ENCODE results near the gene MRPL36. TPM values are rescaled to one million over a fixed set of nuclear protein-coding genes. Genes with fewer than 3 reads are reported as not detected.

MRPL36 gene
- total RNA-seq, 1 donor from 2014 or later: 57.4 TPM

DNA sequence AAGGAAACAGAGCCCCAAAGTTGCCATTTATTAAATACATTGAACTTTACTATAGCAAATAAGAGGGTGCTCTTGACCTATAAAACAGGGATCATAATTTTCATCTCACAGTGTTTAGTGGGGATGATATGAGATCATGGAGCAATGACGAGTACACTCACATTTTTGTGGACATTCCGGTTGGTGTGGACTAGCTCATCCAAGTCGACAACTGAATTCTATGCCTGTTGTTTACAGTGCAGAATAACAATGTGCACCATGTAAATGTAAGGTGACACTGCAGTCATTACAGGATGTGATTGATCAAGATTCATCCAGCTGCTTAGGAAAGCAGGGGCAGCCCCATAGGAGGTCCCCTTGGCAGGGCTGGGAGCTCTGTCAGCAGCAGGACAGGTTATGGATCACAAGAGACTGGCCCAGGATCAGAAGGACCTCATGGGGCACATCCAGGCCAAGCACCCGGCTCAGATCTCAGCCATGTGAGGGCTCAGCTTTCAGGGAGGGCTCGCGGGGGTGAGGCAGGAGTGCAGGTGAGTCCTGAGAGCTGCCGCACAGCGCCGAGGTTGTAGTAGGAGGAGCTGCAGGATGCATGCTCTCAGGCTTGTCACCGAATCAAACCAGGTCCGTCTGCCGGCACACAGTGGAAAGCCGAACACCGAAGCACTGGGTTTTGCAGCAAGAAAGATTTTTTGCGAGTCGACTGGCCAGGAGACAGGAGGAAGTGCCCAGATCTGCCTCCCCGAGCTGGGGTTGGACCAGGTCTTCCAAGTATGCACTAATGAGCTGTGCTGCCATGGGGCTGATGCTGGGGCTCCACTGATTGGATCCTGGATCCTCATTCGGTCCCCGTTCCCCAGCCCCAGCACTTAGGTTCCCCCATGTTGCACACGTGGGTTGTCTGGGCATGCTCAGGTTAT, 28.2 kb downstream of the MRPL36 start:
- Histone ChIP-seq H3K4me1 (no peaks in the 10 kb centered on the region), H3K4me3 (no peak overlapping the region), H3K36me3 (no peaks in the 10 kb centered on the region), H3K27me3 (ENCODE audit: low read depth) (peaks cover 3% of the 10 kb centered on the region), H3K27ac (replicated peaks) (no peak overlapping the region), H3K9me3 (replicated peaks) (no peaks in the 10 kb centered on the region)
- TF ChIP-seq, protein P1, sequence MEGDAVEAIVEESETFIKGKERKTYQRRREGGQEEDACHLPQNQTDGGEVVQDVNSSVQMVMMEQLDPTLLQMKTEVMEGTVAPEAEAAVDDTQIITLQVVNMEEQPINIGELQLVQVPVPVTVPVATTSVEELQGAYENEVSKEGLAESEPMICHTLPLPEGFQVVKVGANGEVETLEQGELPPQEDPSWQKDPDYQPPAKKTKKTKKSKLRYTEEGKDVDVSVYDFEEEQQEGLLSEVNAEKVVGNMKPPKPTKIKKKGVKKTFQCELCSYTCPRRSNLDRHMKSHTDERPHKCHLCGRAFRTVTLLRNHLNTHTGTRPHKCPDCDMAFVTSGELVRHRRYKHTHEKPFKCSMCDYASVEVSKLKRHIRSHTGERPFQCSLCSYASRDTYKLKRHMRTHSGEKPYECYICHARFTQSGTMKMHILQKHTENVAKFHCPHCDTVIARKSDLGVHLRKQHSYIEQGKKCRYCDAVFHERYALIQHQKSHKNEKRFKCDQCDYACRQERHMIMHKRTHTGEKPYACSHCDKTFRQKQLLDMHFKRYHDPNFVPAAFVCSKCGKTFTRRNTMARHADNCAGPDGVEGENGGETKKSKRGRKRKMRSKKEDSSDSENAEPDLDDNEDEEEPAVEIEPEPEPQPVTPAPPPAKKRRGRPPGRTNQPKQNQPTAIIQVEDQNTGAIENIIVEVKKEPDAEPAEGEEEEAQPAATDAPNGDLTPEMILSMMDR (IDR thresholded peaks at IDR 0.05; ENCODE audit: borderline replicate concordance): no peak
- intact Hi-C loops (cut with micrococcal nuclease): no loop called here
- no peak for DNase-seq

DNA sequence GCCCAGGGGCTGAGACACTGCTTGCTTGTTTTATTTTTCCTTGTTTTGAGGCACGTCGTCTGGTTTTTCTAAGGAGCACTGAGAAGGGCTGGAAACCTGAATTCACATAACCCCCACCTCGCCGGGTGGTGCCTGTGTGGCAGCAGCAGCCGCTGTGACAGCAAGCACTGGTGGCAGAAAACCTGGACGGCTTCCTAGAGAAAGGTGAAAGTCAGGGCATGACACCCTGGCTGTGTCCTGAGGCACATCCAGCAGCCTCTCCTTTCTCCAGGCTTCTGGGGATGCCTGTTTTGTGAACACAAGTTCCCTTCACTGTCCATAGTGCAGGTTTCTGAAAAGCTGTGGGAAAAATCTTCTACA, 29.2 kb downstream of the MRPL36 start:
- Histone ChIP-seq H3K9me3 (replicated peaks) (no peaks in the 10 kb centered on the region), H3K27me3 (ENCODE audit: low read depth) (peaks cover 12% of the 10 kb centered on the region), H3K4me3 (no peak overlapping the region), H3K4me1 (no peaks in the 10 kb centered on the region), H3K27ac (replicated peaks) (no peak overlapping the region), H3K36me3 (no peaks in the 10 kb centered on the region)
- intact Hi-C loops (cut with micrococcal nuclease): no loop called here
- TF ChIP-seq, protein P1 (IDR thresholded peaks at IDR 0.05; ENCODE audit: borderline replicate concordance): no peak
- no peak for DNase-seq

DNA sequence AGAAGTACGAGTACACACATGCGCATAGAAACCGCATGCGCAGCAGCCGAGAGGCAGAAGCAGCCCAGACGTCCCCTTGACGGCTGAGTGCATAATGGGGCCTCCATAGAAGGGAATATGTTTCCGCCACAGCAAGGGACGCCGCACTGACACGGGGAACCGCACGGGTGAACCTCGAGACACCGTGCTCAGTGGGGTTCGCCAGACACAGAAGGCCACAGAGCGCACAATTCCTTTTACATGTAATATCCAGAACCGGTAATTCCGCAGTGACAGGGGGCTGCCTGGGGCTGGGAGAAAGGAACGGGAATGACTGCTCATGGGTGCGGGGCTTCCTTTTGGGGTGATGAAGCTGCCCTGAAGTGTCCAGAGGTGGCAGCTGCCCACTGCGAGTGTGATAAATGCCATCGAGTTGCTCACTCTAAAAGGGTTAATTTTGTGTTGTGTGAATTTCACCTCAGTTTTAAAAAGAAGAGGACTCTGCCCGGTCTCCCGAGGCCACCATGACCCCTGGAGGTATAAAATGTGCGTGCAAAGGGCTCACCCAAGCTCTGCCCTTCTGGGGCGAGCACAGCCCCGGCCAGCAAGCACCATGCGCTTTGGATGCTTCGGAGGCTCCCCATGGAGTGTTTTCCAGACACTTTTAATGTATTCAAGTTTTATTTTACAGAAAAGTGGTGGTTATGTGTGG, 29.7 kb downstream of the MRPL36 start:
- no peak overlapping the region for H3K27ac ChIP-seq (replicated peaks)
- DNase-seq: no peak
- no peaks in the 10 kb centered on the region for H3K9me3 ChIP-seq (replicated peaks)
- H3K27me3 ChIP-seq (ENCODE audit: low read depth): peaks cover 17% of the 10 kb centered on the region
- H3K4me3 ChIP-seq: no peak overlapping the region
- H3K36me3 ChIP-seq: no peaks in the 10 kb centered on the region
- TF ChIP-seq, protein P1 (IDR thresholded peaks at IDR 0.05; ENCODE audit: borderline replicate concordance): no peak
- no peaks in the 10 kb centered on the region for H3K4me1 ChIP-seq
- intact Hi-C loops (cut with micrococcal nuclease): no loop called here

DNA sequence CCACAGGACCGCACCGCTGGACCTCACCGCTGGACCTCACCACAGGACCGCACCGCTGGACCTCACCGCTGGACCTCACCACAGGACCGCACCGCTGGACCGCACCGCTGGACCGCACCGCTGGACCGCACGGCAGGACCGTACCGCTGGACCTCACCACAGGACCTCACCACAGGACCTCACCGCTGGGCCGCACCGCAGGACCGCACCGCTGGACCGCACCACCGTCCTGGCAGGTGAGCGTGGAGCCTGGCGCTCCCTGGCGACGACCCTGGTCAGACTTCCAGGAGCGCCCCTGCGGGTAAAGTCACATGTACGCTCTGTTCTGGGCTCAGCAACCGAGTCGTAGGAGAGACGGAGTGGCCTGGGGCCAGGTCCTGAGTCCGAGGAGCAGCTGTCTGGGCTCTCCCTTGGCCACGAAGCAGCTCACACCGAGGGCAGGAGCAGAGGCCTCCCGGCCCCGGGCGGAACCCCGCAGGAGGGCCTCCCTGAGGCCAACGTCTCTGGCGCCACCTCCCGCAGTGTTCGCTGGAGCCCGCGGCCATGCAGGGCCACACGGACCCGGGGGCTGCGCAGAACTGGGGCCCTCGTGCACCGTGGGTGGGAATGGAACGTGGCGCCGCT, 30.5 kb downstream of the MRPL36 start:
- intact Hi-C loops (cut with micrococcal nuclease): no loop called here
- Histone ChIP-seq H3K9me3 (replicated peaks) (no peaks in the 10 kb centered on the region), H3K27me3 (ENCODE audit: low read depth) (peaks cover 23% of the 10 kb centered on the region), H3K27ac (replicated peaks) (no peak overlapping the region), H3K36me3 (no peaks in the 10 kb centered on the region), H3K4me3 (no peak overlapping the region), H3K4me1 (no peaks in the 10 kb centered on the region)
- TF ChIP-seq, protein P1 (IDR thresholded peaks at IDR 0.05; ENCODE audit: borderline replicate concordance): no peak
- no peak for DNase-seq

DNA sequence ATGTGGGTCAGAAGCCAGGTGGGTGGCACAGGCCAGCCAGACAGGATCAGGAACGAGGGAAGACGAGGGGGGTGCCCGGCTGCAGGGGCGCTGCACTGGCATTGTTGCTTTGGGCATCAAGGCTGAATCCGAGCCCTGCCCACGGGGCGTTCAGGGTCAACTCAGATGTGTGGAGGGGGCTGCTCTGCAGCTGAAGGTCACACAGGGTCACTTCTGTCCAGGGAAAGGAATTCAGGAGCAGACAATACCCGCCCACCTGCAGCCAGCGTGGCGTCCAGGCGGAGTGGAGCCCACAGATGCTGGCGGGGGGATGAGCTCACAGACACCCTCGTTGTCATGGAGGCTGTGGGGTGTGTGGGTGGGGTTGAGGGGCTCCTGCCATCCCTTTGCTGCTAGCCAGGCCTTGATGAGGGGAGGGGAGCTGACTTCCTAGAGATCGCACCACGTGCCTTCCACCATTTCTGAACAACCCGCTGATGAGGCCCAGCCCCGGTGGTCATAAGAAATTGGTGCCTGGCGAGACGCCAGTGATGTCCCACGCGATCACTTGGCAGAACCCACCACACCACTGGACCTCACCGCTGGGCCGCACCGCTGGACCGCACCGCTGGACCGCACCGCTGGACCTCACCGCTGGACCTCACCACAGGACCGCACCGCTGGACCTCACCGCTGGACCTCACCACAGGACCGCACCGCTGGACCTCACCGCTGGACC, 31.2 kb downstream of the MRPL36 start:
- intact Hi-C loops (cut with micrococcal nuclease): no loop called here

More for the DNA sequence above, 31.2 kb downstream of the MRPL36 start:
- Histone ChIP-seq H3K27me3 (ENCODE audit: low read depth) (peaks cover 23% of the 10 kb centered on the region), H3K4me3 (no peak overlapping the region), H3K4me1 (no peaks in the 10 kb centered on the region), H3K9me3 (replicated peaks) (no peaks in the 10 kb centered on the region), H3K36me3 (no peaks in the 10 kb centered on the region), H3K27ac (replicated peaks) (no peak overlapping the region)
- DNase-seq: no peak
- TF ChIP-seq, protein P1 (IDR thresholded peaks at IDR 0.05; ENCODE audit: borderline replicate concordance): no peak

Data from left ventricle myocardium inferior (tissue), 1 donor.